ENCODE measurements around the gene PATL2.

DNA sequence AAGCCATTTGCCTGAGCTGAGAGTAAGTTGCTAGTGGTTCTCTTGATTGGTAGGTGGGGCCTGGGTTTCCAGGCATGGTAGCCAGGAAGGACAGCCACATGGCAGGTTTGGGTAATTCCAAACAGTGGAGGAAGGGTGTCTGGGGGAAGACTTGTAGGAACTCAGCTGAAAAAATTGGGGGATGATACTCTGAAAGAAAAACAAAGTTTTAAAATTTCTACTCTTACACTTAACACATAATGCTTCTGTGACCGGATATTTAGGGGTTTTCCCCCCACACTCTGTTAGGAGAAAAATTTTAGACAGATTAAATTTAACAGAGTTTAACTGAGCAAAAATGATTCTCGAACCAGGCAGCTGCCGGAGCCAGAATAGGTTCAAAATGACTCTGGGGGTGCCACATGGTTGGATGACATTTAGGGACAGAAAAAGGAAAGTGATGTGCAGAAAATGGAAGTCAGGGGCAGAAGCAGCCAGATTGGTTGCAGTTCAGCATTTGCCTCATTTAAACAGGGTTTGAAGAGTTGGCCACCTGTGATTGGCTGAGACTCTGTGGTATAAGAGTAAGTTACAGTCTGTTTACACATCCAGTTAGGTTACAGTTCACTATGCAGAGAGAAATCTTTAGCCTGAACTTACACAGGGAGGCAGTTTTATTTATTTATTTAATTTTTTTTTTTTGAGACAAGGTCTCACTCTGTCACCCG lies 8.3 kb upstream of the PATL2 start:
- TF ChIP-seq POLR2A (IDR thresholded peaks at IDR 0.05; ENCODE audit: extremely low read depth, insufficient read length) = peak; percentile 15
- TF ChIP-seq, protein P1, sequence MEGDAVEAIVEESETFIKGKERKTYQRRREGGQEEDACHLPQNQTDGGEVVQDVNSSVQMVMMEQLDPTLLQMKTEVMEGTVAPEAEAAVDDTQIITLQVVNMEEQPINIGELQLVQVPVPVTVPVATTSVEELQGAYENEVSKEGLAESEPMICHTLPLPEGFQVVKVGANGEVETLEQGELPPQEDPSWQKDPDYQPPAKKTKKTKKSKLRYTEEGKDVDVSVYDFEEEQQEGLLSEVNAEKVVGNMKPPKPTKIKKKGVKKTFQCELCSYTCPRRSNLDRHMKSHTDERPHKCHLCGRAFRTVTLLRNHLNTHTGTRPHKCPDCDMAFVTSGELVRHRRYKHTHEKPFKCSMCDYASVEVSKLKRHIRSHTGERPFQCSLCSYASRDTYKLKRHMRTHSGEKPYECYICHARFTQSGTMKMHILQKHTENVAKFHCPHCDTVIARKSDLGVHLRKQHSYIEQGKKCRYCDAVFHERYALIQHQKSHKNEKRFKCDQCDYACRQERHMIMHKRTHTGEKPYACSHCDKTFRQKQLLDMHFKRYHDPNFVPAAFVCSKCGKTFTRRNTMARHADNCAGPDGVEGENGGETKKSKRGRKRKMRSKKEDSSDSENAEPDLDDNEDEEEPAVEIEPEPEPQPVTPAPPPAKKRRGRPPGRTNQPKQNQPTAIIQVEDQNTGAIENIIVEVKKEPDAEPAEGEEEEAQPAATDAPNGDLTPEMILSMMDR (IDR thresholded peaks at IDR 0.05; ENCODE audit: low read depth, low read length) = no peak

Data from NB4 (cell line).